ENCODE results near the gene ZNF480. TPM values are rescaled to one million over a fixed set of nuclear protein-coding genes. Genes with fewer than 3 reads are reported as not detected.
"Not testable (repeated sequence)": the region's sequence is repeated elsewhere in the genome, so short reads cannot be mapped to it uniquely, and the experiment has no call there.

The ZNF480 gene
- total RNA-seq, 1 donor from 2014 or later: 15.5 TPM

- no peak for DNase-seq (ENCODE audit: low spot score)
These were observed 39.9 kb downstream of the ZNF480 start for GRCh38 chr19:52336791-52337381.

GRCh38 chr19:52339022-52339421 lies 42.1 kb downstream of the ZNF480 start:
- DNase-seq (ENCODE audit: low spot score): not testable (repeated sequence)

- peak; percentile 31 for DNase-seq (ENCODE audit: low spot score)
These were observed 46.6 kb downstream of the ZNF480 start for GRCh38 chr19:52343548-52343947.

GRCh38 chr19:52345162-52345561 lies 48.2 kb downstream of the ZNF480 start:
- no peak for DNase-seq (ENCODE audit: low spot score)

- DNase-seq (ENCODE audit: low spot score): no peak
These were observed 54.5 kb downstream of the ZNF480 start for GRCh38 chr19:52351512-52351911.

GRCh38 chr19:52366414-52366824 lies 69.5 kb downstream of the ZNF480 start:
- no peak for DNase-seq (ENCODE audit: low spot score)

GRCh38 chr19:52369559-52370340 lies 72.8 kb downstream of the ZNF480 start, which contains the start of gene ZNF880:
Gene ZNF880 (plus strand): TSS chr19:52369923. CDS start chr19:52369966, 43 bp downstream.
- DNase-seq (ENCODE audit: low spot score): peak; percentile 95

- no peak for DNase-seq (ENCODE audit: low spot score)
These were observed 73.4 kb downstream of the ZNF480 start for GRCh38 chr19:52370341-52370710.

Other genes starting within 250 kb of the ZNF480 start
- gene ZNF432, start 248.3 kb upstream of the ZNF480 start, total RNA-seq: 15.1 TPM
- 25.5 TPM for gene ZNF841, start 201.4 kb upstream of the ZNF480 start, total RNA-seq
- gene ZNF616, start 157.2 kb upstream of the ZNF480 start, total RNA-seq: 13.4 TPM
- gene ZNF836, start 125.5 kb upstream of the ZNF480 start, total RNA-seq: 16.7 TPM
- gene PPP2R1A, start 107.1 kb upstream of the ZNF480 start, total RNA-seq: 286 TPM
- gene ZNF766, start 27.6 kb upstream of the ZNF480 start, total RNA-seq: 17.4 TPM
- gene ZNF610, start 39.1 kb downstream of the ZNF480 start, total RNA-seq: 6.0 TPM
- 18.6 TPM for gene ZNF880, start 72.8 kb downstream of the ZNF480 start, total RNA-seq
- gene ZNF528, start 100.7 kb downstream of the ZNF480 start, total RNA-seq: 30.3 TPM
- gene ZNF534, start 132.0 kb downstream of the ZNF480 start, total RNA-seq: not detected
- 3.4 TPM for gene ZNF578, start 156.4 kb downstream of the ZNF480 start, total RNA-seq
- 34.2 TPM for gene ZNF808, start 230.5 kb downstream of the ZNF480 start, total RNA-seq

All from mucosa of gallbladder (tissue), 1 donor.